Measurements from ENCODE around the gene IGSF3.

DNA sequence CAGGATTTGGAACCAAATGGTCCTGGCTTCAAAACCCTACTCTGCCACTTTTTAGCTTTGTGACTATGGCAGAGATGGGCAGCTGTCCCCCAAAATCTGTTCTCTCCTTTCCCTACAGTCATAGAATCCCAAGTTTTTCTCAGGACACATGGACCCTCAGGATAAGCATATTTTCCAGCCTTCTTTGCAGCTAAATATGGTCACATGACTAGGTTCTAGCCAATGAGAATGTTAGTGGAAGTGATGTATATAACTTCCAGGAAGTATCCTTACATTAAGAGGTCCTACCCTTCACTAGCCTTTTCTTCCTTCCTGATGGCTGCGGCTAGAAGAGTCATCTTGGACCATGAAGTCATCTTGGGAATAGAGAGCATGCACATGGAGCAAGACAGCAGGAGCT, 5.9 kb downstream of the IGSF3 start:
- TF ChIP-seq, protein P1, sequence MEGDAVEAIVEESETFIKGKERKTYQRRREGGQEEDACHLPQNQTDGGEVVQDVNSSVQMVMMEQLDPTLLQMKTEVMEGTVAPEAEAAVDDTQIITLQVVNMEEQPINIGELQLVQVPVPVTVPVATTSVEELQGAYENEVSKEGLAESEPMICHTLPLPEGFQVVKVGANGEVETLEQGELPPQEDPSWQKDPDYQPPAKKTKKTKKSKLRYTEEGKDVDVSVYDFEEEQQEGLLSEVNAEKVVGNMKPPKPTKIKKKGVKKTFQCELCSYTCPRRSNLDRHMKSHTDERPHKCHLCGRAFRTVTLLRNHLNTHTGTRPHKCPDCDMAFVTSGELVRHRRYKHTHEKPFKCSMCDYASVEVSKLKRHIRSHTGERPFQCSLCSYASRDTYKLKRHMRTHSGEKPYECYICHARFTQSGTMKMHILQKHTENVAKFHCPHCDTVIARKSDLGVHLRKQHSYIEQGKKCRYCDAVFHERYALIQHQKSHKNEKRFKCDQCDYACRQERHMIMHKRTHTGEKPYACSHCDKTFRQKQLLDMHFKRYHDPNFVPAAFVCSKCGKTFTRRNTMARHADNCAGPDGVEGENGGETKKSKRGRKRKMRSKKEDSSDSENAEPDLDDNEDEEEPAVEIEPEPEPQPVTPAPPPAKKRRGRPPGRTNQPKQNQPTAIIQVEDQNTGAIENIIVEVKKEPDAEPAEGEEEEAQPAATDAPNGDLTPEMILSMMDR (IDR thresholded peaks at IDR 0.05; ENCODE audit: poor library complexity) = no peak
- TF ChIP-seq EZH2 (IDR thresholded peaks at IDR 0.05; ENCODE audit: borderline replicate concordance) (no peak), EZH2phosphoT487 (IDR thresholded peaks at IDR 0.05; ENCODE audit: low read depth, severe bottlenecking, unreplicated experiment) (no peak)
